CD4-positive, alpha-beta T cell treated with Interferon gamma for 1 hour (primary cell): ENCODE measurements around the gene TIMP2.

Source experiments
- DNase-seq: peaks from one replicate; pipeline ENCODE4 v3.0.0-alpha.2; 2020

TIMP2 gene

GRCh38 chr17:78831688-78832540 is 93.3 kb downstream of the TIMP2 start:
- DNase-seq, result no peak

GRCh38 chr17:78829477-78829876 is 95.7 kb downstream of the TIMP2 start:
- DNase-seq, result no peak

GRCh38 chr17:78828470-78829185 is 96.6 kb downstream of the TIMP2 start:
- DNase-seq, result no peak

GRCh38 chr17:78826836-78827509 is 98.2 kb downstream of the TIMP2 start:
- peak; percentile 31 for DNase-seq

- no peak for DNase-seq
Observed at GRCh38 chr17:78826421-78826820, 98.8 kb downstream of the TIMP2 start.

- DNase-seq, result no peak
Observed at GRCh38 chr17:78825696-78826095, 99.5 kb downstream of the TIMP2 start.

- no peak for DNase-seq
Observed at GRCh38 chr17:78824240-78824639, 100.9 kb downstream of the TIMP2 start.

- no peak for DNase-seq
Observed at GRCh38 chr17:78823282-78824046, 101.7 kb downstream of the TIMP2 start.

GRCh38 chr17:78822552-78822951 is 102.6 kb downstream of the TIMP2 start:
- no peak for DNase-seq

GRCh38 chr17:78821961-78822360 is 103.2 kb downstream of the TIMP2 start:
- DNase-seq, result no peak

GRCh38 chr17:78820841-78821240 is 104.3 kb downstream of the TIMP2 start:
- DNase-seq, result no peak

GRCh38 chr17:78819806-78820792 is 105.1 kb downstream of the TIMP2 start:
- no peak for DNase-seq

GRCh38 chr17:78819402-78819801 is 105.8 kb downstream of the TIMP2 start:
- DNase-seq, result no peak

GRCh38 chr17:78818932-78819331 is 106.3 kb downstream of the TIMP2 start:
- peak; percentile 57 for DNase-seq

- DNase-seq, result no peak
Observed at GRCh38 chr17:78818152-78818846, 106.9 kb downstream of the TIMP2 start.

GRCh38 chr17:78817123-78817522 is 108.1 kb downstream of the TIMP2 start:
- peak; percentile 75 for DNase-seq

GRCh38 chr17:78815696-78816095 is 109.5 kb downstream of the TIMP2 start:
- DNase-seq, result no peak

GRCh38 chr17:78812855-78813254 is 112.3 kb downstream of the TIMP2 start:
- DNase-seq, result no peak

GRCh38 chr17:78808163-78808562 is 117.0 kb downstream of the TIMP2 start:
- no peak for DNase-seq

- DNase-seq, result peak; percentile 73
Observed at GRCh38 chr17:78806451-78806850, 118.7 kb downstream of the TIMP2 start.

- DNase-seq, result peak; percentile 51
Observed at GRCh38 chr17:78805301-78805700, 119.9 kb downstream of the TIMP2 start.
